Activated gamma-delta T cell treated with anti-CD3 and anti-CD28 coated beads, Interleukin-2, amount 50 U/mL, for 16 hours (primary cell): ENCODE measurements around the gene RBM20.

Experiments used
- DNase-seq: peaks from one replicate; pipeline ENCODE4 v3.0.0-alpha.2; 2020; ENCODE audit warnings: low read depth

The RBM20 gene

DNA sequence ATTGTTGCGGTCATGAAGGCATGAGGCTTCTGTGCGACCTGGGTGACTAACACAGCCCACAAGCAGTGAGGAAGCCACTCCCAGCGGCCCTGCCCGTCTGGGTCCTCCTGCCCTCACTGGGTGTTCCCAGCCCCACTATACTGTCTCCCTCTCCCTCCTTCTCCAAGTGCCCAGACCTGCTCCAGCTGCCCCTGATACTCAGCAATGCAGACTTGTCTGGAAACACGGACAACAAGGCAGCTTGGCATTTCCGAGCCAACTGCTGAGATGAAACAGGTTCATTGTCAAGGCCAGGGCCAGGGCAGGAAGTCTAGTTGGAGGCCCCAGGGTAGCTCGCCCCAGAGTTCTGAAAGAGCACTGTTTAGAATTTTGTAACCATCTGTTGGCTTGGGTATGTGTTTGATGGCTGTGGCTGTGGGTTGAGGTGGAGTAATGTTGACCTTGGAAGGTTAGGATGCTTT is 95.7 kb downstream of the RBM20 start:
- no peak for DNase-seq

DNA sequence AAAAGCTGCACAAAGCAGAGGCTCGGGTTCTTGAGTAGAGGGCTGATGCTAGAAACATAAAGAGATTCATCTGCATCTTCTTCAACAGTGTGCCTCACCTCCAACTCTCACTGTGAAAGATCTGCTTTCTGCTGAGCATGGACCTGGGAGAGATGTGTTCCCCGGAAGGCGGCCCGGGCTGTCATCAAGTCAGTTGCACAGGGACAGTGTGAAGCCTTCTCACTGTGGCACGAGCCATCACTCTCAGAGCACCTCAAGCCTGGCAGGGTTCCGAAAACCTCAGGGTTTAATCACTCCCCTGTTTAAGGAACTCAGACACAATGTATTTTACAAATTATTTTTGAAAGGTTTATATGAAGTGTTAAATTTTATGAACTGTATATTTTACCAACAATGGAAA is 98.7 kb downstream of the RBM20 start:
- DNase-seq, result no peak

DNA sequence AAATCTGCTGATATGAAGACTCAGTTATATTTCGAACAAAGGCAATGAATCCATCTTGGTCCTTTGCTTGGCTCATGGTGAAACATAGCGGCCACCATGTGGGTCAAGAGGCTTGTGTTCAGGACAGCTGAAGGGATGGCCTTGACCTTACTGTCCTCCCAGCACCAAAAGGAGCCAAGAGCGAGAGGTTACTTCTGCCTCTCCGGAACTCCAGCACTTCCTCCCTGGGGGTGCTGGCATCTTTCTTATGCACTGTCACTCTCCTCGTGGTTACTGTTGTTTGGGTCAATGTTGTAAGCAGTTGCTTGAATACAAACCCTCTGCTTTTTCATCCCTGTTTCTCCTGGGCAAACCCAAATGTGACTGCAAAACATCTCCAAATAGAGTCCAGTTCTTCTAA is 100.6 kb downstream of the RBM20 start:
- DNase-seq, result no peak

DNA sequence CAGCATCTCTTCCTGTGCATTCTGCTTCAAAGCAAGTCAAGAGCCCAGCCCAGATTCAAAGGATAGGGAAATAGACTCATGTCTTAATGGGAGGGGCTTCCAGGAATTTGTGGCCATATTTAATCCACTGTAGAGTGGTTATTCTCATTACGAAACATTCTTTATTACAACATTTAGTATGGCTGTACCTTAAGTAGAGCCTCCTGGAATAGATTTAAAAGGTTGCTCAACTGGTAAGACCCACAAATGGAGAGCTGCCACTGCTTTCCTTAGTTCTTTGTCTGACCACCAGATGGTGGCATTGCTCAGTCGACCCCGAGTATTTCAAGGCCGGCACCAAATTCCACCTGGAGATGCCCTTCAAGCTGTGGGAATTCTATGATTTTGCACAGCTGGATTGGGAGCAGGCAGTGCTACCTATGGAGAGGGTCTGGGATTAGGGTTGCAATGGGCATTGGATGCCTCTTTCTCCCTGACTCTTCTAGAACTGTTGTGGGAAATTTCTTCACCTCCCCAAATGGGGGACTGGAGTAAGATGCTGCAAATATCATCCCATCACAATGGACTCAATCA is 102.2 kb downstream of the RBM20 start:
- DNase-seq, result peak; percentile 11

DNA sequence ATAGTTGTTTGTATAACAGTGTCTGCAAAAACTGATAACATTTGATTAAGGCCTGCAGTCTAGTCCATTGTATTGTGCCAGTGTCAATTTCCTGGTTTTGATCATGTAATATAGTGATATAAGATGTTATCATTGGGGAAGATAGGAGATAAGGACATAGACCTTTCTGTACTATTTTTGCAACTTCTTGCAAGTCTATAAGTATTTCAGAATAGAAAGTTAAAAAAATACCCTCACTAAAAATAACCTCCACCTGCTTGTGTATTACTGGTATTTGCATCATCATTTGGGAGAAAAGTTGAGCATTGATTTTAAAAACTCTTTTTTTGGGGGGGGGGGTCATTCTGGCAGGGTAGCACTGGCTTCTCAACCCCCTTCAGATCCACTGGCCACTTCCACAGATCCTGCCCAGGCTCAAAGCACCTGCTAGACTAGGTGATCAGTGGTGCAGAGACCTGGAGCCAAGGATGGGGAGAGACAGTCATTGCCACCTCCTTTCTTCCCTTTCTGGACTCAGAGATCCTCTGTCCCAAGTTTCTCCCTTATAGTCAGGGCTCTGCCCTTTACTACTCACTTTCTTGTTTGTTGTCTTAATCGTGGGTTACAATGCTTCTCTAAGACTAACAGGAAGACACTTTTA is 103.0 kb downstream of the RBM20 start:
- no peak for DNase-seq

DNA sequence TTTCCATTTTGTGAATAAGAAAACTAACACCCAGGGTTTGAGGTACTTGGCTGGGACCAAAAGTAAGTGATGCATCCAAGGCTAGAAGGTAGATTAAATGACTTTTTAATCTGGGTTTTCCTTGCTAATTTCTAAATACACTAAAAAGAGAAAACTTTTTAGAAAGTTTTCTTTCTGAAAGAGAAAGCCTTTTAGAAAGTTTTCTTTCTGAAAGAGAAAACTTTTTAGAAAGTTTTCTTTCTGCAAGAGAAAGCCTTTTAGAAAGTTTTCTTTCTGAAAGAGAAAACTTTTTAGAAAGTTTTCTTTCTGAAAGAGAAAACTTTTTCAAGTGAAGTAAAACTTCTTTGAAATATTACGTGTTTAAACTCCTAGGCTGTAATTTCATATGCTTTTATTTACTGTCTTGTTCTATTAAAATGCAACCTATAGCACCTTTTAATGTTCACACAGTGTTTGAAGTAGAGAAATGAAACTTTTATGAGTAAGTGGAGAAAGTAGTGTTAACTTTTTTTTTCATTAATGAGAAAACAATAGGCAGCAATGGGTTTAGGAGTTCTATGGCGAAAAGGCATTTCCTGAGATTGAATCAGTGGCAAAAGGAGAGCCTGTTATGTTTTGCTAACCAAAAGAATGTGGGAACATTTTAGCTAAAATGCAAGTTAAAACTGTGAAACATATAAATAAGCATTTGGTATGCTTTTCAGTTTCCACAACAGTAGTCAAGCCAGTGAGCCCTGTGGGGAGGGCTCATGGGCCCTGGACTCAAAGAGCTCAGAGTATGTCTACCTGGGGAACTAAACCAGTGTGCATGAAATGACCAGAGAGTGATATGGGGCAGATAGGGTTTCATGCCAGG is 103.7 kb downstream of the RBM20 start:
- no peak for DNase-seq

DNA sequence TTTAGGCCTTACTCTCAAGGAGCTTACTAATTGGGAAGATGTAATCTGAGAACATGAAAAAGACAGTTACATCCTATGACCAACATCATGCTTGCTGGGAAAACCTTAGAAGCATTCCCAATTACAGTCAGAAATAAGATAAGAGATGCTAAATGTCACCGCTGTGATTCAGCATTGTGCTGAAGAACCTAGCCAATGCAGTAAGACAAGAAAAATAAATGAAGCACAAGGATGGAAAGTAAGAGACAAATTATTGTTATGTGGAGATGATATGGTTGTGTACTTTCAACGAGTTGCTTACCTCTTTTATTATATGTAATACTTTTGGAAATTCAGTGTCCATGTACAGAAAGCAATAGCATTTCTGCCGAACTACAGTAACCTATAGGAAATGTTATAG is 104.8 kb downstream of the RBM20 start:
- no peak for DNase-seq

DNA sequence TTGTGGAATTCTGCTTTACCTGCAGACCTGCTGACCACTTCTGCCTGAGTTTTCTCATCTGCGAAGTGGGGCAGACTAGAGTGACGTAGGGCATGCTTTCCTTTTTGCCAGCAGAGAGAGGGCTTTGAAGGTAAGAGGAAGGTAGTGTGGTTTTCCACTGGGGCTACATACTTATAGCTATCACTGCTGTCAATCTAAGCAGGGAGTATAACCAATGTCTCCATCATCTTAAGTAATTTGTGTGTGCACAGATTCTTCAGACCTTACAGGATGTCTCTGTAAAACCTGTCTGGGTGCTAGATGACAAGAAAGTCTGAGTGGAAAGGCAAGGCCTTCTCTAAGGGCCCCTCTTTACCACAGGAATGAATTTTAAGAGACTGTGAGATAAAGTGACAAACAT is 106.8 kb downstream of the RBM20 start:
- no peak for DNase-seq

DNA sequence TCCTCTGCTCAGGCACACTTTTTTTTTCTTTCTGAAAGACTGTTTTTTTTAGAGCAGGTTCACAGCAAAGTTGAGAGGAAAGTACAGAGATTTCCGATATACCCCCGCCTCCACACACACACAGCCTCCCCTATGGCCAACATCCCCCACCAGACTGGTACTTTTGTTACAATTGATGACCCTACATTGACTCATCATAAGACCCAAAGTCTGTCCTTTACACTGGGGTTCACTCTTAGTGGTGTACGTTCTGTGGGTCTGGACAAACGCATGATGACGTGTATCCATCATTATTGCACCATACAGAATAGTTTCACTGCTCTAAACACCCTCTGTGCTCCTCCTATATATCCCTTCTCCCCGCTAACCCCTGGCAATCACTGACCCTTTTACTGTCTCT is 107.7 kb downstream of the RBM20 start:
- DNase-seq, result no peak

DNA sequence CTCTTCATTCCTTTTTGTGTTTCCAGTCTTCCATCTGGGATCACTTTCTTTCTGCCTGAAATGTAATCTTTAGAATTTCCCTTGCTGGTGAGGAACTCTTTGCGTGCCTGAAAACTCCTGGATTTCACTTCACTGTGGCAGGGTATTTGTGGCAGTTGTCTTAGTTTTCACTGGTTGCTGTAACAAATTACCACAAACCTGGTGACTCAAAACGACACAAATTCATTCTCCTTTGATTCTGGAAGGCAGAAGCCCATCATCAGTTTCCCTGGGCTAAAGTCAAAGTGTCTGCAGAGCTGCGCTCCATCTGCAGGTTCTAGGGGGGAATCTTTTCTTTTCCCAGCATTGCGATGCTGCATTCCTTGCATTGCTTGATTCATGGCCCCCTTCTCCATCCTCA is 109.3 kb downstream of the RBM20 start:
- no peak for DNase-seq

DNA sequence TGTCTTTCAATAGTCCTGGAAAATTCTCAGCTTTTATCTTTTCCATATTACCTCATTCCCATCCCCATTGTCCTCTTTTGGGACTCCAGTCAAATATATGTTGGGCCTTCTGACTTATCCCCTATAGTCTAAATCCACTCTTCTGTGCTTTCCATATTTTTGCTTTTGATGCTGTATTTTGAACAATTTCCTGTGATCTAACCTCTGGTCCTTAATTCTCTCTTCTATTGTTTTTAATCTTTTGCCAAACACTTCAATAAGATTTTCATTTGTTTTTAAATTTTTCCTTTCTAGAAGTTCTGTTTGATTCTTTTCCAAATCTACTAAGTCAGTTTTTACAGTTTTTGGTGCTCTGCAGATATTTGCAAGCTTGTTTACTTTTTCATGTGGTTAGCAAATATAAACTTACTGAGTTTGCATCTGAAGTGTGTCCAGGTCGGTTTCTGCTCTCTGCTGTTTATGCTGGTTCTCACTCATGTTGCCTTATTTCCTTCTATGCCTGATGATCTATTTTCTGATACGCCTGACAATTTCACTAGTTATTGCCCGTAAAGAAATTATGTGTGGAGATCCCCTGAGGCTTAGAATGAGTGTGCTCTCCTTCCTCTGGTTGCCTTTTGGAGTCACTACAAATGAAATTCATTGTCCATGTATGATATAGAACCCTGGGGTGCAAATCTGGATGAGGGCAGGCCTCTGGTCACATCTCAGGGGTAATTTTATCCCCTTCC is 110.4 kb downstream of the RBM20 start:
- no peak for DNase-seq

DNA sequence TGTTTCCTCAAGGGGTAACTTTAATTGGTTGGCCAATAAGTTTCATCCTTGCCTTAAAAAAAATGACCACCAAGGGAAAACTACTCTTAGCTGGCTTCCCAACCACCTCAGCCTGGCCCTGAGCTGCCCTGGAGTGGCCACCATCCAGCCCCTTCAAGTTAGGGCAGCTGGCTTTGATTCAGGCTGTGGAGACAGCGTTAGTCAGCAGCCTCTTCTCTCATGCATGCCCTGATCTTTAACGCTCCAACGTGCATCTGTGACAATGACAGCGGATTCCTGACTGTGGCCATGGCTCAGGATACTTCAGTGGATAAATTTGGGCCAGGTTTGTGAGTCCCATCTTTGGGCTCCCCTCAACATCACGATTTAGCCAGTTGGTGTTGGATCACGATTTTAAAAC is 111.6 kb downstream of the RBM20 start:
- no peak for DNase-seq

DNA sequence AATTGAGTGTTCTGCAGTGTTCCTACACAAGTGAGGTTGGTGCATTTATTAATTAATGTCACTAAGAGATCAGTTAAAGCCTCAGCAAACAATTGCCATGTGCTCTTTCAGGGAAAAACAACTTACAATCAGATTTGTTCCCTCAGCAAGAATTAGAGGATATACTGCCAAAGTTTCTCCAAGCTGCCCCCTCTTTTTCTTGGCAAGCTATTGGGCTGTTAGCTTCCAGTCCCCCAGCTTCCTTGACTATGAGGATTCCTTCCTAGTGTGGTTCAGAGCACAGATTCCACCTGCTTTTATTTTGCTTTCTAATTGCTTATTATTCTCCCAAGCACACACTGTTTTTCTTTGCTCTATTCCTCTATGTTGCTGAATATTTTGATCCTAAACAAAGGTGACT is 112.7 kb downstream of the RBM20 start:
- DNase-seq, result no peak

DNA sequence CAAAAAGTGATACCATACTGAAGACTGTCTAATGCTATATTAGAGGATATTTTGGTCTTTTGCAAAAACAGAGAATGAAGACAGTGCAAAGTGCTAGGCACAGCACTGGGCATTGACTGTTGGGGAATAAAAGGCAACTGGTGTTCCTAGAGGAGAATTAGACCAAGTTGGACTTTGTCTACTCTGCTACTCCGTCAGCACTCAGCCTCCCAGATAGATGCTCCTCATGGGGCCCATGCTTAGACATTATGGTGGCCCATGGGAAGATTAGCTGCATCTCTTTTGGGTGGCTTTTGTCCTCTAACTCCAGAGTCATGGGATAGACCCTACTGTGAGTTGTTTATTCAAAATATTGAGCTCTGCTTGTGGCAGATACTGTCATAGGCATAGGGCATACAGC is 113.5 kb downstream of the RBM20 start:
- DNase-seq, result no peak

DNA sequence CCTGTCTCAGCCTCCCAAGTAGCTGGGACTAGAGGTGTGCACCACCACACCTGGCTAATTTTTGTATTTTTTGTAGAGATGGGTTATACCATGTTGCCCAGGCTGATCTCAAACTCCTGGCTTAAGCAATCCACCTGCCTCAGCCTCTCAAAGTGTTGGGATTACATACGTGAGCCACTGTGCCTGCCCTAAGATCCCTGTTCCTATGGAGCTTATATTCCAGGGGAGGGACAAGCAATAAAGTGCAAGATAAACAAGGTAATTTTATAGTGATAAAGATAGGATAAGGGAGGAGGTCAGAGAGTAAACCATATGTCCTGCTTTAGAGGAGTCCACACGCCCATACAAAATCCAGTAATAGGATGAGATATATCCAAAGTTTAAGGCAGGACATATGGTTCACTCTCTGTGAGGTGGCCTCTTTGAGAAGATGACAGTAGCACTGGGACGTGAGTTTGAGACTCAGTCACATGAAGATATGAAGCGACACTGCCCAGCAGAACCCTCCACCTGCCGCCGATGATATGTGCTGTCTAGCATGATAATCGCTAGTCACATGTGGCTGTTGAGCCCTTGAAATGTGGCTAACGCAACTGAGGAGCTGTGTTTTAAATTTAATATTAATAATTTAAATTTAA is 114.1 kb downstream of the RBM20 start:
- DNase-seq, result no peak

DNA sequence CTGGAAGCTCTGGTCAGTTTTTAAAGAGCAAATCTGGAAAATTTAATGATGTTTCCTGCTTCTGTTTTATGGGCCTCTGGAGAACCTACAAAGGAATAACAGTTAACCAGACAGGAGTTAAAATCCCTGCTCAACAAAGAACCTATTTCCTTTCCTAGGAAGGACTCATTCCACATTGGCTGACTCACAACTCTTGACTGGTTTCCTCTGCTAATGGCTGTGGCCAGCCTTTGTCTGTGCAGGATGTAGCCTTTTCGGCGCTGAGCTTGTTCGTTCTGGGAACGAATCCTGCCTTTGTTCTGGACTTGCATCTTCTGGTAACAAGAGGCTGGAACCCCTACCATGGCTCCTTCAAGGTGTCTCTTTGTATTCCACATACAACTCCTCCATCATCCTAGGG is 114.8 kb downstream of the RBM20 start:
- DNase-seq, result no peak

DNA sequence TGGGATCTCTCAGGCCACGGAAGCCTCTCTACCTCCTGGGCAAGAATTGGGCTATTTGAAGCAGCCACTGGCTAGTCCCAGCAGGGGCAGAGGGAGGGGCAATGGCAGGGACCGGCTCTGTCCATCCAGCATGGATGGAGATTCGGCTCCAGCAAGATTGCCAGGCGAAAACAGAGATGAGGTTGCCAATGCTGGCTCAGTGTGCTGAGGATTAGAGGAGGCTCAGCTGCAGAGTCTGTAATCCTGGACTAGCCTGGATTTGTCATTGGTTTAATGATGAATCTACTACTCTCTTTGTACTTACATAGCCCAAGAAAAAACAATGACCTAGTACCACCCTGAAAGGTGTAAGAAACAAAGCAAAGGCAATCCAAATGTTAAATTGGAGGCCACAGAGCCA is 115.4 kb downstream of the RBM20 start:
- DNase-seq, result no peak

DNA sequence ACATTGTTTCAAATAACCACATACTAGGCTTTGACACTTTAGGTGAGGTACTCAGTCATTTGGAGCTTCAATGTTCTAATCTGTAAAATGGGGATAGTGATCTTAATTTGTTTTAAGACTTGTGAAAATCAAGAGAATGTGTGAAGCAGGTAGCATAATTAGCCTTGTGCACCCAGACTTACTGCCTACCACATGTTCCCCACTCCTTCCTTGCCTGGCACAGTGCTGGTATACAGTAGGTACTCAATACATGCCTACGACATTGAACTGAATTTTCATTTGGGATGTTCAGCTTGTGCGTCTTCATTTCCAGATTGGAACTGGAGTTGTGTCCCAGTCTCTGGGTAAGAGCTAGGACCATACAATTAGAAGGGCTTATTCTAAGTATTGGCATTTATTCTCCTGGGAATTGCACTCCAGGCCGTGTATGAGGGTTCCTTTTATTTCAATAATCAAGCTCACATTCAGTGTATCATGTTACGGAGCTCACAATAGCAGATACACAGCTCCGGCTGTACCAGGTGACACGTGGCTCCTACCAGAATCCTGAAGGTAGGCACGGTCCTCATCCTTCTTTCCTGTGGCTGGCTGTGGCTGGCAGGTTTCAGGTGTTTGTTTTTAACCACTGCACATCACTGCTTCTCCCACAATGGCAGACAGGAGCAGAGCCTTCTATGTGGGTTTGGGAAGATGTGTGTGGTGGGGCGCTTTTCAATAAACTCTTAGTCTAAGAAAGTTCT is 118.1 kb downstream of the RBM20 start:
- DNase-seq, result no peak

DNA sequence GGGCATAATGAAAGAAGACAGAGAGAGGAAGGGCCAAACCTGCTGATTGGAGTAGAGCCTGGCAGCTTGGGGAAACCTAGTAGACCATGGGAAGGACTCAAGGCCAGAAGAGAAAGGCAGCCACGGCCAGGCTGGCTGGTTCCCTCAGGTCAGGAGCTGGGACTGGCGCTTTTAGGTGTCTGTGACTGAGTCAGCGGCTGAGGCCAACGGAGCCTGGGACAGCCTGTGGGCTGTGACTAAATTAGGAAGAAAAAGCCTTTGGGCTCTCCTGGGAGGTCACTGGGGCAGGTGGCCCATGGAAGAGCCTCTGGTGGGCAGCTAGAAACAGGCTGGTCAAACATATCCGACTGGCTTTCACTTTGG is 118.7 kb downstream of the RBM20 start:
- no peak for DNase-seq

DNA sequence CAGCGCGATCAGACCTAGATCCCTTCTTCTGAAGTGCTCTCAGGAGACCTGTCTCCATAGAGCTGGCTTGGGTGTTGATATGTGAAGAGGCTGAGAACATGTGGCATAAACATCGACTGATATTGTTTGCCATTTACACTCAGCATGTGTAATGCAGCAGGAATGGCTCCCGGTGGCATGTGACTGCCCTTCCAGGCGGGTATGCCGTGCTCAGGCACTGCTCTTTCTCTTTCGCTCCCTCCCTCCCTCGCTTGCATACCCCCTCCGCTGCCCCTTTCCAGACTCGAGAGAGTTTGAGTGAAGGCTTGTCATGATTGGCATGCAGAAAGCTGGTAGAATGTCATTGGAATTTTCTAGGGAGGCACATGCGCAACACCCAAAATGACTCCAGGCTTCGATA is 120.2 kb downstream of the RBM20 start:
- DNase-seq, result no peak

DNA sequence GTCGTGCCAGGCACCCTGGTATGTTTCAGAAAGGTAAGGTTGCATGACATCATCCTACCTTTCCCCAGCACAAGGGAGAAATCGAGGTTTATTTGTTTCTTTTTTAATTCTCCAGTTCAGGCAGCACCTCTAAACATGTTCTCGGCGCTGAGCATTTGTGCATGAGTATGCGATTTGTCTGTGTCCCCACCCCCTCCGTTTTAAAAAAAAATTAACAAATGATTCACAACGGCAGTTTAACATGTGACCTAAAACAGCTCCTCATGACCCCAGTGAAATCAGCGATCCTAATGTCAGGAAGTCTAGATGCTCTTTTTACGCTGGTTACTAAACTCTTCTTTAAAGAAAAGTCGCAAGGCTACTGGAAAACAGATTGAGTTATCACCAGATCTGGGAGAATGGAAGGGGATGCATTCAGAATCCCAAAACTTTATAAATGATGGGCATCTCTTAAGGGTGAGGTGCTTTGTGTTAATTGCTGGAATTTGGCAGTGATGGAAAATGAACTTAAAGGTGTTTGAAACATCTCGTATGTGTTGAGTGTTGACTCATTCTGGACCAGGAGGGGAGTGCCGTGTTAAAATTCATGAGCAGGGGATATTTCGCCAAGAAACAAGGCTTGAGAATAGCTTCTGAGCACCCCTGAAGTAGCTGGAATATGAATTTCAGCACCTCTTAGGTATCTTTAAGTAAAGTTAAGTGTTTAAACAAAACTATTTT is 120.8 kb downstream of the RBM20 start:
- no peak for DNase-seq
